Epithelial cell of proximal tubule (primary cell): ENCODE data around the gene HPGDS. TPM values are rescaled to one million over a fixed set of nuclear protein-coding genes. Genes with fewer than 3 reads are reported as not detected.

ENCODE experiments used
- DNase-seq: peaks from one replicate; pipeline ENCODE4 v3.0.0-alpha.2; 2011; ENCODE audit warnings: low read depth
- H3K4me3 ChIP-seq: 2 replicates; pipeline ENCODE4 v1.5.1; 2011; ENCODE audit warnings: low read depth, mild to moderate bottlenecking, low read length
- total RNA-seq: library from RNA; depleted of rRNA; stranded (reverse); fragments of >200 nt; gene quantifications from 2 replicates; pipeline ENCODE4 v1.2.3, GENCODE V29; 2015
- TF ChIP-seq, protein P1 (sequence below): conservative IDR thresholded peaks from 2 replicates; pipeline ENCODE4 v1.5.1; 2012; ENCODE audit warnings: low read depth, mild to moderate bottlenecking, low read length

Gene HPGDS
- total RNA-seq, 1 donor from 2014 or later, result not detected

DNA sequence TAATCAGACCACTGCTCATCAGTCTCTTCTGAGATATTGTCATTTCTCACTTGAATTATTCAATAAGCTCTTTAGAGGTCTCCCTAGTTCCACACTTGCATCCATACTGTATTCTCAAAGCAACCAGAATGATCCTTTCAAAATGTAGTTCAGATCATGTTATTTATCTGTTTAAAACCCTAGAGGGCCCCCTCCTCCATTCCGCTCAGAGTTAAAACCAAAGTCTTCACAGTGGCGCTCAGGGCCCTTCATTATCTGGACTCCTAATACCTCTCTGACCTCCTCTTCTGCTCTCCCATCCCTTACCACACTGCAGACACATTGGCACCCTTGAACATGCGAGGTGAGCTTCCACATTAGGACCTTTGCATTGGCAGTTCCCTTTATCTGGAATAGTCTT lies 32.7 kb upstream of the HPGDS start:
- no peak for DNase-seq
- TF ChIP-seq, protein P1, sequence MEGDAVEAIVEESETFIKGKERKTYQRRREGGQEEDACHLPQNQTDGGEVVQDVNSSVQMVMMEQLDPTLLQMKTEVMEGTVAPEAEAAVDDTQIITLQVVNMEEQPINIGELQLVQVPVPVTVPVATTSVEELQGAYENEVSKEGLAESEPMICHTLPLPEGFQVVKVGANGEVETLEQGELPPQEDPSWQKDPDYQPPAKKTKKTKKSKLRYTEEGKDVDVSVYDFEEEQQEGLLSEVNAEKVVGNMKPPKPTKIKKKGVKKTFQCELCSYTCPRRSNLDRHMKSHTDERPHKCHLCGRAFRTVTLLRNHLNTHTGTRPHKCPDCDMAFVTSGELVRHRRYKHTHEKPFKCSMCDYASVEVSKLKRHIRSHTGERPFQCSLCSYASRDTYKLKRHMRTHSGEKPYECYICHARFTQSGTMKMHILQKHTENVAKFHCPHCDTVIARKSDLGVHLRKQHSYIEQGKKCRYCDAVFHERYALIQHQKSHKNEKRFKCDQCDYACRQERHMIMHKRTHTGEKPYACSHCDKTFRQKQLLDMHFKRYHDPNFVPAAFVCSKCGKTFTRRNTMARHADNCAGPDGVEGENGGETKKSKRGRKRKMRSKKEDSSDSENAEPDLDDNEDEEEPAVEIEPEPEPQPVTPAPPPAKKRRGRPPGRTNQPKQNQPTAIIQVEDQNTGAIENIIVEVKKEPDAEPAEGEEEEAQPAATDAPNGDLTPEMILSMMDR, result no peak
- no peak overlapping the region for H3K4me3 ChIP-seq

DNA sequence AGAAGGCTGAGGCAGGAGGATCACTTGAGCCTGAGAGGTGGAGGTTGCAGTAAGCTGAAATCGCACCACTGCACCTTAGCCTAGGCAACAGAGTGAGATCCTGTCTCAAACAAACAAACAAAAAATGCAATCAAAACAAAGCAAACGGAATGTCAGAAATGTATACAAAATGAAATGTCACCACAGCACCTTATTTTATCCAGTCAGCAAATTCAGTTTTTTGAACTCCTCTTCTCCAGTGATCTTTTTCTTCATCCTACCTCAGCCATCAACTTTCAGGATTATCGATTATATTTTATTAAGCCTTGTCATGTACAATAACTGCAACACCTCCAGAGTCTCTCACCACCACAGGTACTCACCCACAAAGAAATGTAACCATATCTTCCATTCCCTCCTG lies 31.1 kb upstream of the HPGDS start:
- TF ChIP-seq, protein P1, result no peak
- DNase-seq, result no peak
- no peak overlapping the region for H3K4me3 ChIP-seq

DNA sequence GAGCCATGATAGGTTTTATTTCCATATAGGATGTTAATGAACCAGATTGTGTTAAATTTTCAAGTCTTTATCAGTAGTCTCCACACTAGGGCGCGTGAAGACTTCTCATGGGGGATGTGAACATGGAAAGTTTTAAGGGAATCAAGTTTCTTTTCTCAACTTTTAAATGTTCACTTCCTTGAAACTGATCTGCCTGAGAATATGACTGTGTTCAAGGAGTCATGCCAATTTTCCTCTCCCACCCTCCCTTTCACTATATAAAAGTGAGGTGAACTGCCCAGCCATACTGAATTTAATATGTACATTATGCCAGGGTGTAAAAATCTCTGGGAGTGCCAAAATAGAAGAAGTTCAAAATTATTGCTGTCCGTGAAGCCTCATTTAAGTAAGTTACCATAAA lies 30.4 kb upstream of the HPGDS start:
- TF ChIP-seq, protein P1, result no peak
- H3K4me3 ChIP-seq, result no peak overlapping the region
- no peak for DNase-seq

DNA sequence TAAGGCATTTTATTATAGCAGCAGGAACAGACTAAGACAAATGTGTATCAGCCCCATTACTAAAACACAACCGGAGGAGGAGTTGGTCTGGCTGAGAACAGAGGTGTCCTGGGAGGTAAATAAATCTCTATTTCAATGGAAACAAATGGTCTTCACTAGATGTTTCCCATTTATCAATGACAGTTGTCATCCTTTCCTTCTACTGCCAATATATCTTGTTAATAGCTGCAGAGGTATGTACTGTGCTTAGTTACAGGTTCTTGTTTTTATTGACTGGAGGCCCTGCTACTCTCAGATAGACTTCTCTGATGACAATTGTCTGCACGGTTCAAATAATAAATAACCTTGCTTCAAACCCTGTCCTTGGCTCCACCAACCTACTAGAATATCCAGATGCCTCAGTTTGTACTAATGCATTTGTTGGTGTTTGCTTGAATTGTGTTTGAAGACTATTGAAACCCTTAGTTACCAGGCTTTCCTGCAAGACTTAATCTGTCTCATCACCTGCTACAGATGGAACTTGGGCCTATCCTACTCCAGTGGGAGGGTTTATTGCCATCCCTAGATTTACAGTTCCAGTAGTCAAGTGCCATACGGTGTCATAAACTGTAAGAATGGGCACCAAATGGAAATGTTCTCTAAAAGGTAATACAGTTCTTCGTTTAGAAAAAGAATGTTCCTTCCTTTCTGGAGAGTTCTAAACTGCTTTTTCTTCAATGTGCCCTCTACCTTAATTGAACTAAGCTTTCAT lies 29.8 kb upstream of the HPGDS start:
- H3K4me3 ChIP-seq, result no peak overlapping the region
- TF ChIP-seq, protein P1, result no peak
- DNase-seq, result no peak

DNA sequence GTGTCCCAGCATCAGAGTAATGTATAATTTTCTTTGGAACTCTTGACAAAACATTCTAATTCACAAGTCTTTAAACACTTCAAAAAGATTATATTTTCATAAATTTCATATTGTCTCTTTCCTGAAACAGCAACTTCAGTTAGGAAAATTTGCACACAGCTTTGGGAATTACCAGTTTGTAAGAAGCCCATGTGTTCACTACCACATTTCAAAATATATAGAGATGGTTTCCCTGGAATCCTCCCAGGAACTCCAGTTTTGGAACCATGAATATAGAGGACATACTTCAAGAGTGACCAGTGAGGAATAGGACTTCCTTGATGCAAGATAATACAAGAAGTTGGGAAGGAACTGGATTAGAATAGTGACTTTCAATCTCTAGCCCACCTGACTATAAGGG lies 28.7 kb upstream of the HPGDS start:
- TF ChIP-seq, protein P1, result no peak
- no peak for DNase-seq
- H3K4me3 ChIP-seq, result no peak overlapping the region

DNA sequence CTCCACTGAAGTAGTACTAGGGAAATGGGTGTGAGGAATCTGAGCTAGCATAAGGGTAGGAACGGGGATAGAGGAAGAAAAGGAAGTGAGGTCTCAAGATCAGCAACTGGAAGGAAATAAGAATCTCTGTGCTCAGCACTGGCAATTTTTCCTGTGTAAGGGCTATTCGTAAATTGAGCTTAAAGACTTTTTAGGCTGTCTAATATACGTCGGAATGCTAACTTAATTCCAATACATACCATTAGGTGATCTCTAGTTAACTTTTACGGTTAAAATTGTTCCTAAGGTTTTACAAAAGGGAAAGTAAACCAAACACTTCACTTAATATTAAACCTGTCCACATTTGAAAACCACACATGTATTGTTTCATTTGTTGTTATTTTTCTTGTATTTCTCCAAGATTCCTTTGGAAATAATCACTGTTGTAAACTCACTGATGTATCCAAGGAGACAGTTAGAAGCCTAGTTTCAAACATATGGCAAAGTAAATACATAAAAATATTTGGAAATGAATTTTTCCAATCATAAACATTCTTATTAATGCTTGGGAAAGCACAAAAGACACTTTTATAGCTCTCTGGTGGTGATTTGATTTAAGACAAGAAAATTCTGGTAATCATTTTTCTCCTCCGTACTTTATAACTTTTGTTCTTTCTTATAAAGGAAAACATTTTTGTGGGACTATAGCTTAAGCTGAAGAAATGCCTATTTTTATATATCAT lies 28.1 kb upstream of the HPGDS start:
- no peak overlapping the region for H3K4me3 ChIP-seq
- DNase-seq, result no peak
- TF ChIP-seq, protein P1, result no peak
